GM21390 (cell line): Measurements from ENCODE around the gene MAMSTR.
"Not testable (repeated sequence)": the region's sequence is repeated elsewhere in the genome, so short reads cannot be mapped to it uniquely, and the experiment has no call there.

Experiments
- ATAC-seq: cut with Tn5 transposase; IDR thresholded peaks from one replicate; pipeline ENCODE4 v1.9.1; 2021; ENCODE audit not compliant: unreplicated experiment

The MAMSTR gene

DNA sequence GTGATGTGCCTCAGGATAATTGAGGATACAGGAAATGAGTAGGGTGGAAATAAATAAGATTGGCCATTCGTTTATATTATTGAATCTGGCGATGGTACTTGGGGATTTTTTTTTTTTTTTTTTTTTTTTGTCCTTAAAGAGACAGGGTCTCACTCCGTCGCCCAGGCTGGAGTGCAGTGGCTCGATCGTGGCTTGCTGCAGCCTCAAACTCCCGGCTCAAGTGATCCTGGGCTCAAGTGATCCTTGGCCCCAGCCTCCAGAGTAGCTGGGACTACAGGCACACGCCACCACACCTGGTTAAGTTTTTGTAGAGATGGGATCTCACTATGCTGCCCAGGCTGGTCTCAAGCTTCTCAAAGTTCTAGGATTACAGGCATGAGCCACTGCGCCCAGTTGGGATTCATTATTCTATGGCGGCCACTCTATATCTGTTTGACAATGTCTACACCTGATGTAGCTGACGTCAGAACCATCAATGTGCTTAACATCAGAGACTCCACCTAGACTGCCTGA, 2.7 kb upstream of the MAMSTR start:
- no peak for ATAC-seq

DNA sequence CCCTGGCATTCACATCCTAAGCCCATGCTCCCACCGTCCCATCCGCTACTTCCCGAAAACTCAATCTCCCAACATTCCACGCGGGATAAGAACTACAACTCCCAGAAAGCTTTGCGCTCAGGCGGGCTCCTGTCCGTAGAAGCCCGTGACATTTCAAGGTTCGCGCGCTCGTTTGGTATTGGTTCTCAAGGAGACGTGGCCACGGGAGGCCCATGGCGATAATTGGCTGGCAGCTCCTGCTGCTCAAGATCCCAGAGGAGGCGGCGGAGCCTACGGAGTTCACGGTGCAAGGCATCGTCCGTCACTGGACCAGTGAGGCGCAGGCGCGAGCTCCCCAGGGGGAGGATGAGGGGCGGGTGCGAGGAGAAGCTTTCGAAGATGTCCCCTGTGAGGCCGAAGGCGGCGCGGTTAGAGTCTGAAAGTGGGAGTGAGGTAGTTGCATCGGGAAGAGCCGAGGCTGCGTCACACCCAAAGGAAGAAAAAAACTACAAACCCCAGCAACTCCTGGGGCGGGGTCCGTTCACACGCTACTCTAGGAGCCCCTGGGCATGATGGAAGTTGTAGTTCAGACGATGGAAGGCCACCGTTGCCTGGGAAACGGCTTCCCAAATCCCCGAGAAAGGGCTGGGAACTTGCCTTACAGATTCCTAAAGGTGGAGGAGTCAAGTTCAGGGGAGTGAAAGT, 1.2 kb upstream of the MAMSTR start:
- ATAC-seq: peak; percentile 73

DNA sequence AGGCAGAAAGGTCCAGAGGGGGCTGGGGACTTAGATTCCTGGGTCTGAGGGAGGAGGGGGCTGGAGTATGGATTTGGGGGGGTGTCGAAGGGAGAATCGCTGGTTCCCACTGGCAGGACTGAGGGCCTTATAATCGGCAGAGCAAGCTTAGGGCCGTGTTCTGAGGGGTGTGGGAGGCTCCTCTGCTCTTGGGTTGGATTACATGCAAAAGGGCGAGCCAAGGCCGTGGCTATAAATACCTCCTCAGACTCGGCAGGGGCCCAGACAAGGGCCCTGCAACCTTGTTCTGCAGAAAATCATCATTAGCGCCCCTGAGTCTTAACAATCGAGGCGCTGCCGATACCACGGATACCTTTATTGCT, 707 bp upstream of the MAMSTR start:
- peak; percentile 3 for ATAC-seq

DNA sequence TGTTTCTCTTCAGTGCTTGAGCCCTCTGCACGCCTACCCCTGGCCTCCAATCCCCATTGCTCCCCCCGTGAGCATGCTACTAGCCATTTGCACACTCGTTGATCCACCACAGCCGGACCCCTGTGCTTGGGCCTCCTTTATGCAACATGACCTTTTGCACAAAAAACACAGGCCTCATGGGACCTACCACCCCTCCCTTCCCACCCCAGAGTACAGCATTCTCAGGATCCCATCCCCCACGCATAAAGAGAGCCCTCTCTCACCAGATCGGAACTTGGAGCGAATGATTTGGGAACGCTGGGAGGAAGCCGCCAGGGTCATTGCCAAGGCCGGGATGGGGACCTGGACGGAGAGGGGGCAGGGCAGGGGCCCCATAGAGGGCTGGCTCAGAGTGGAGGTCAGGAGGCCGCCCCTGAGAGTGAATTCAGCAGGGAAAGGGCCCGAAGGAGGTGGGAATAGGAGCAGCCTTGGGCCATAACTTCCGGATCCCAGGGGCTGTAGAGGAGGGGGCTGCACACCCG, 754 bp downstream of the MAMSTR start:
- ATAC-seq: no peak

DNA sequence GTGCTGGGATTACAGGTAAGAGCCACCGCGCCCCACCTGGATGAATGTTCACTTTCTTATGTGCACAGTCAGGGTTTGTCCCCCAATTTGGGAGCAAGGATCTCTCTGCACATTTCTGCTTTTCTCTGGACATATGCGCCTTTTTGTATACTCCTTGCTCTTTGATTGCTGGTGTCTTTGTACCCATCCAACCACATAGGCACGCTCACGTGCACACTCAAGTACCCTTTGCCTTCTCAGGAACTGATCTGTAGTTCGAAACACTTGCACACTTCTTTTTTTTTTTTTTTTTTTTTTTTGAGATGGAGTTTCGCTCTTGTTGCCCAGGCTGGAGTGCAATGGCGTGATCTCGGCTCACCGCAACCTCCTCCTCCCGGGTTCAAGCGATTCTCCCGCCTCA, 1.4 kb downstream of the MAMSTR start:
- ATAC-seq: not testable (repeated sequence)

DNA sequence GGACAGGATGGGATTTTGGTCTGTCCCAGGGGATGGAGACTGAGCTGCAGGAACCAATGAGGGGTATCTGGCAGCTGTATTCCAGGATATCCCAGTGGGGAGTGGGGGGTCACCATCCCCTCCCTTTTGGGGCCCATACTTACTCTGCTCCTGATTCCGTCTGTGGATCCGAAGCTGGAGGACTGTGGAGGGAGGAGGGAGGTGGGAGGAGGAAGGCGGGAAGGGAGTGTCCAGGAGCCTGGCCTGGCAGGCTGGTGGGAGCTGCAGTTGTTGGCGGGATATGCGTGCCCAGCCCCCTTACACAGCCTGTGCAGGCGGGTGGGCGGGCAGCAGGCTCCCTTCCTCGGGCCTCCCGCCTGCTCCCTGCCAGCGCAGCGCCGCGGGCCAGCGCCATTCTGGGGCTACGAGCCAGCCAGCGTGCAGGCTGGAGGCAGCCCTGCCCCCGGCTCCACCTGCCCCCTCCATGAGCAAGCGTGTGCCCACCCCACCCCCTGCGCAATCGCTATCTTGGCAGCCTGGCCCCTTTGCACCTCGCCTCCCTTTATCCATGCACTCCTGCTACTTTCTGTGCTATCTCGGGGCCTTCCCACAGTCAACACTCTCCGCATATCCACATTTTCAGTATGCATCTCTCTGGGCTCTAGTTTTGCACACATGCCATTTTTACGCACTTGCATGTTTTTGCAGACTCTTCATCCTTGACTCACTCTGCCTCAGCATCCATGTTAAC, 2.8 kb downstream of the MAMSTR start:
- no peak for ATAC-seq

DNA sequence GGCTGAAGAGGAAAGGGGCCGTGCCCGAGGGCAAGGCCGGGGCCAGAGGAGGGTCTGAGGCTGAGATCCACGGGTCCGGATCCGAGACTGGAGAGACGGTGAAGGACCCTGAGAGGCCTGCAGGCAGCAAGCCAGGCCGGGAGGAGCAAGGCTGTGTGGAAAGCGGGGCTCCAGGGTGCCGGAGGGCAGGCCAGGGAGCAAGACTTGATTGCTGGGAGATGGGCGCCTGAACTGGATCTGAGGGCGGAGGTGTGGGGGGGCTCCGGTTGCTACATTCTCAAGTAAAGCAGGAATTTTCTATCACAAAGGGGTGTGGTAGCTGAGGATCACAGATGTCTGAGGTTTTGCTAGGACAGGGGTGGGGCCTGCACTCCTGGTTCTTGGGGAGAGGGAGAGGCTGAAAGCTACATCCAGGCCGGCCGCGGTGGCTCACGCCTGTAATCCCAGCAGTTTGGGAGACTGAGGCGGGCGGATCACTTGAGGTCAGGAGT, 3.8 kb downstream of the MAMSTR start:
- ATAC-seq: no peak

DNA sequence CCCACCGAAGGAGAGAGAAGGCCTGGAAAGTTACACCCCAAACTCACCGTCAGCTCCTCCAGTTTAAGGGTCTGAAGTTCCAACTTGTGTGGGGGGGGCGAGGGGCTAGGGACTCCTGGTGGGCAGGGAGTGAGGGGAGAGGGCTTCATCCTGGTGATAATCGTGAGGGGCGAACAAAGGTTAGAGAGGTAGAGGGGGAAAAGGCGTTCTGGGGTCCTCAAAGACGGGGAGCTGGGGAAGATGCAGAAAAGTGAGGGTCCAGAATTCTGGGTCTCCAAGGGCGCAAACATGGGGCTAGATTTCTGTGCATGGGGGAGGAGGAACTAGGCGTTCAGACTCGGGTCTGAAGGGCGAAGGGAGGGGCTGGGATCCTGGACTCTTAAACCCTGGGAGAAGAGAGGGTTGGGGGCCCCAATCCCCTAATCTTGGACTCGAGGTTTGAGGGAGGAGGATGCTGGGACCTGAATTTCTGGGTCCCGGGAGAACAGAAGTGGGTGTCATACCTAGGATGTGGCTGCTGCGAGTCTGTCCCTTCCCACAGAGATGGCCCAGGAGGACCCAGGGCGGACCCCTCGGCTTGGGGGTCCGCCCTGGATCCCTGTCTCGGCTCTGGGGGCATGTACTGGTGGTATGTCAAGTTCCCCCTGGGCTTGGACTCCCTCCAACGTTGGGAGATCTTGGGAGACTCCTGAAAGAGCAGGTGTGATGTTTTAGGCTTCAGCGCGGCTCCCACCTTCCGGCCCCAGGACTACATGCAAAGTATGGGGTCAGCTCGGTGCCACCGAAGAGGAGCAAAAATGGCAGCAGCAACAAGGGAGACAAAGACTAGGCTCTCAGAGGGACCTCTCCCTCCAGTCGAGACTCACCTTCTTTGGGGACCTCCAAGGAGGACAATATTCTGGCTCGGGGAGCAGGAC, 4.5 kb downstream of the MAMSTR start:
- ATAC-seq: no peak

DNA sequence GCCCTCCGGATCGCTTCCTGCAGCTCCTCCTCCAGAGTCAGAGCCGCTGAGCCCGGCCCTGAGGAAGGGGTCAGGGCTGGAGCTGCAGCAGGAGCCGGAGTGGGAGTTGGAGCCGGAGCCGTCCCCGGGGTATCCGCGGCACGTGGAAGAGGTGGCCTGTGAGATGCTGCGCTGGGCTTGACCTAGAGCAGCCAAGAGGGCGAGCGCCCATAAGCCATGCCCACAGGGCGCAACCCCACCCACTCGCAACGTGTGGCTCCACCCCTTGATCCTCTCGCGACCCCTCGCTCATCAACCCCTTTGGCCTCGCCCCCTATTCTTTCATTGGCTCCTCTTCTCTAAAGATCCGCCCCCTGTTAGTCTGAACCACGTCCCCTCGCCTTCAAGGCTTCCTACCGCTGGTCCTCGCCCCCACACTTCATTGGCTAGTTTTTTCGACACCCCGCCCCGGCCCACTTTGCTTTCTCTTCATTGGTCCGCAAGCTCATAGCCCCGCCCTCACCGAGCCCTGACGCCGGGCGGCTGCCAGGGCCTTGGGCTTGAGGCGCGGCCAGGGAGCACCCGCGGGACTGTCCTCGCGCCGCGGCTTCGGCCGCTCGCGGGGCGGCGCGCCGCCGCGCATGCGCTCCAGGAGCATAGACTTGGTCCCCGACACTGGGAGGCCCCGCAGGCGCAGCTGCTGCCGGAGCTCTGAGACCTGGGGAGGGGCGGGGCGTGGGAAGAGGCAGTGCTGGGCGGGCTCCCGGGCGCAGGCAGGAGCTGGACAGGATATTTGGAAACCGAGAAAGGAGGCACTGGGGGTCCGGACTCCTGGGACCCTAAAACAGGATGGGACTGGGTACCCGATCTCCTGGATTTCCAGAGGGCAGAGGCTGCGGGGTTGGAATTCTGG, 5.4 kb downstream of the MAMSTR start:
- ATAC-seq: peak; percentile 83

DNA sequence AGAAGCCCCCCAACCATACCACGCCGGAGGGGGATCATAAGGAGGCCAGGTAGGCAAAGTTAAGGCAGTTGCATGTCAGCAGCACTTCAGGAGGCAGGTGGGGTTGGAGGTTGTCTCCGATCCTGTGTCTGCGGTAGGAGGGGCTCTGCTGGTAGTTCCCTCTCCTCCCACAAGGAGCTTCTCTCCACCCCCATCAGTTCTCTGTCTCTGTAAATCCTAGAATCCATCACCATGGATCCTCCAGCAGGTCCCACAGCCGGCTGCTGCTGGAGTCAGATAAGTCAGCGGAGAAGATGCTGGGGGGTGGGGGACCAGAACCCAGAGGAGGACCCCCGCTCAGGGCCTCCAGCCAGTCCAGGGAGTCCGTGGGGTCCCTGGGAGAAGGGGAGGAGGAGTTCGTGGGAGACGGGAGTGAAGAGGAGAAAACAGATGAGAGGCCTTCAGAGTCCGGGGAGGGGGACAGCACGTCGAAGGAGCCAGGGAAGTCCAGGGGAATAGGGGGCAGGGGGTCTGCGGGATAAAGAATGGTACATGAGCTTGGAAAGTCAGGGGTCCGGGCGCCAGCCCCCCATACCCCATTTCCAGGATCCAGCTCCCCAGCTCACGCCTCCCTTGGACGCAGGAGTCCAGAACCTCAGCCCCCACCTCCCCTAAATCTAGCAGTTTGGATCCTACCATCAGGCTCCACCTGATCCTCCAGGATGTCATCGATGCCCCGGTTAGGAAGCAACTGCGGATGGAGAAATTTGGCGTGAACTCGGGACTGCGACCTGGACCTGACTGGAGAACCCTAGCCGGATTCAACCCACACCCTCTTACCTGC, 6.3 kb downstream of the MAMSTR start:
- no peak for ATAC-seq

DNA sequence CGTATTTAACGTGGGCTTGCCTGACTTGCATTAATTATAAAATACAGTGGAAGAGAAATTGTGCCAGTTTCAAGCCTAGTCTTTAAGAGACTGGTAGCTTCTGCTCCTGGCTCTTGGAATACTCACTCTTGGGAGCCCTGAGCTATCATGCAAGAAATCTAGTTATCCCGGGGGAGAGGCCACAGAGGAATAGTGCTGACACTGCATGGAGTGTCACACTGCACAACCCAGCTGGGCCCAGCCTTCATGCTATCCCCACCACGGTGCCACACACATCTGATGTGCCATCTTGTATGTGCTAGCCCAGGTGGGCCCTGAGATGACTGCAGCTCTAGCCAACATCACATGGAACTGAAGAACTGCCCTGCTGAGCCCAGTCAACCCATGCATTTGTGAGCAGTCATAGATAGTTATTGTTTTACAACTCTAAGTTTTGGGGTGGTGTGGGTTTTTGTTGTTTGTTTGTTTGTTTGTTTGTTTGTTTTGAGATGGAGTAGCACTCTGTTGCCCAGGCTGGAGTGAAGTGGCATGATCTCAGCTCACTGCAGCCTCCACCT, 8.3 kb downstream of the MAMSTR start:
- ATAC-seq: no peak

DNA sequence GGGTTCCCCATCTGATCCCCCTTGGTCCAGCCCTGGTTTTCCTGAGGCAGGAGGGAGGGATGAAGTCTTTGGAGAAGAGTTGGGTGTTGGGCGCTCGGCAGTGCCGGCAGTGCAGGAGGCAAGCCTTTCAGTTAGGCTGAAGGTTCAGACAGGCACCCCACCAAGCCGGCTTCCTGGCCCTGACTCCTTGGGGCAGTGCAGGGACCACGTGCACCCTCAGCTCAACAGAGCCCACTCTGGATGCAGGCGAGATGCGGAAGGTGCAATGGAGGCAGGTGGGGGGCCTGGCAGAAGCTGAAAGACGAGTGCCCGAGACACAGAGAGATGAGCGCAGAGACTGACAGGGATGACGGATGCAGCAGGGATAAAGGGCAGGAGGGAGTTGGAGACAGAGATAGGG, 11.1 kb downstream of the MAMSTR start:
- ATAC-seq: no peak

DNA sequence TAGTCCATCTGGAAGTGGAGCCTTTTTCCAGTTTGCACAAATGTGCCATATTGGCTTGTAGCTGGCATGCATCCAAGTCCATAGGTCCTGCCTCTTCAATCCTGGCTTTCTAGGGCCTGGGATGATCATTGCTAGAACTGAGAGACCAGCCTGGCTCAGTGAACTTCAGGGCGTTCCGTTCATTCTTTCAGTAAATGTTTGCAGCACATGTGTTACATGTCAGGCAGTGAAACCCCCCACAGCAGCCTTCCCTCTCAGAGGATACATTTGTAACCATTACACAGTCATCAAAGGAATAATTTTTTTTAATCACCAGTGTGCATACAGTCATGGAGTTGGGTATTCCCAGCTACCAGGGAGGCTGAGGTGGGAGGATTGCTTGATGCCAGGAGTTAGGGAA, 14.1 kb downstream of the MAMSTR start:
- ATAC-seq: no peak

DNA sequence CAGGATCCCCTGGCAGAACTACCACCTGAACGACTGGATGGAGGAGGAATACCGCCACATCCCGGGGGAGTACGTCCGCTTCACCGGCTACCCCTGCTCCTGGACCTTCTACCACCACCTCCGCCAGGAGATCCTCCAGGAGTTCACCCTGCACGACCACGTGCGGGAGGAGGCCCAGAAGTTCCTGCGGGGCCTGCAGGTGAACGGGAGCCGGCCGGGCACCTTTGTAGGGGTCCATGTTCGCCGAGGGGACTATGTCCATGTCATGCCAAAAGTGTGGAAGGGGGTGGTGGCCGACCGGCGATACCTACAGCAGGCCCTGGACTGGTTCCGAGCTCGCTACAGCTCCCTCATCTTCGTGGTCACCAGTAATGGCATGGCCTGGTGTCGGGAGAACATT, 16.2 kb downstream of the MAMSTR start:
- ATAC-seq: no peak

DNA sequence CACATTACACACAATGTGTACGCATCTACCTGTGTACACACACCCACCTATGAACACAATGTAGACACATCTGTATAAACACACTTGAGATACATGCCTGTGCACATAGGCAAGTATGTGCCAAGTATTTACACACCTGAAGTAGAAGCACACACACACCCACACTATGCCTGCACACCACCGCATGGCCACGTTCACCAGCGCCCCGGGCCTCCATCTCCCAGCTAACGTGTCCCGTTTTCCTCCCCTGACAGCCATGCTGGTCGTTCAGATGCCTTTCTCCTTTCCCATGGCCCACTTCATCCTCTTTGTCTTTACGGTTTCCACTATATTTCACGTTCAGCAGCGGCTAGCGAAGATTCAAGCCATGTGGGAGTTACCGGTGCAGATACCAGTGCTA, 16.8 kb downstream of the MAMSTR start:
- ATAC-seq: no peak

DNA sequence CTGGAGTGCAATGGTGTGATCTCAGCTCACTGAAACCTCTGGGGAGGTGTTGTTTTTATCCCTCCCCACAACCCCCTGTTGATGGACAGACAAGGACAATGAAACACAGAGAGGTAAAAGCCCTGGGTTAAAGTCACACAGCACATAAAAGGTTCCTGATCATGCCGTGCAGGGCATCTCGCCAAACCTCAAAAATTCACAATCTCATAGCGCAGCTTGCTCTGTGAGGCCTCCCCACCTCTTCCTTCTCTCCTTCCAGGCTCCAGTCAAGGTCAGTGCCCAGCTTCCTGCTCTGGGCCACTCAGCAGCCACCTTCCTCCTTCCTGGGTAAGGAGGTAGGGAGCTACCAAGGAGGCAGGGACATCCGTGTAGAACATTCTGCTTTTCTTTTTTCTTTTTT, 21.5 kb downstream of the MAMSTR start:
- no peak for ATAC-seq

DNA sequence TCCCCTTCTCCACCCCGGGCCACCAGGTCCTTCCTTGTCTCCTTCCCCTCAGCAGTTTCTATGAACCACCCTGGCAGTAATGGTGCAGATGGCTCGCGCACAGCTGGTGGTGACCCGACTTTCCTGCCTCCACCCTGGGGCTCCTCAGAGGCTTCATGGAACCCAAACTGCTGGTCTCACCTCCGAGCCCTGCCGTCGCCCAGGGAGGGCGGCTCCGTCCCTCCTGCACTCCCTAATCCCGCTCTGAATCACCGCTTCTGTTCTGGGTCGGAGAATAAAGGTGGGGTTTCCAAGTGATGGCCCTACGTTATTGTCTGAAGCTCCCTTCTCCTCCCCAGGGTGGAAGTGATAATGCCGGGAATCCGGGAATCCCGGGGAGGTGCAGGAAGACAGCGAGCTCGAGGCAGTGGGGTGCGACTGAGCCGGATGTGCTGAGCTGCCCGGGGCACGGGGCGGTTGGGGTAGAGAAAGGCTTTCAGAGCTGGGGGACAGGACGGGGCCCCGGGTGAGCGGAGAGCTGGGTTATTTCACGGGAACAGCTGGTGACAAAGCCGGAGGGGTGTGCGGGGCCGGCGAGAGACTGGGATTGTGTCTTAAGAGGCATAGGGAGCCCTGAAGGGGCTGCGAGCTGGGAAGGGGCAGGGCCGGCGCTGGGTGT, 23.0 kb downstream of the MAMSTR start:
- ATAC-seq: no peak

DNA sequence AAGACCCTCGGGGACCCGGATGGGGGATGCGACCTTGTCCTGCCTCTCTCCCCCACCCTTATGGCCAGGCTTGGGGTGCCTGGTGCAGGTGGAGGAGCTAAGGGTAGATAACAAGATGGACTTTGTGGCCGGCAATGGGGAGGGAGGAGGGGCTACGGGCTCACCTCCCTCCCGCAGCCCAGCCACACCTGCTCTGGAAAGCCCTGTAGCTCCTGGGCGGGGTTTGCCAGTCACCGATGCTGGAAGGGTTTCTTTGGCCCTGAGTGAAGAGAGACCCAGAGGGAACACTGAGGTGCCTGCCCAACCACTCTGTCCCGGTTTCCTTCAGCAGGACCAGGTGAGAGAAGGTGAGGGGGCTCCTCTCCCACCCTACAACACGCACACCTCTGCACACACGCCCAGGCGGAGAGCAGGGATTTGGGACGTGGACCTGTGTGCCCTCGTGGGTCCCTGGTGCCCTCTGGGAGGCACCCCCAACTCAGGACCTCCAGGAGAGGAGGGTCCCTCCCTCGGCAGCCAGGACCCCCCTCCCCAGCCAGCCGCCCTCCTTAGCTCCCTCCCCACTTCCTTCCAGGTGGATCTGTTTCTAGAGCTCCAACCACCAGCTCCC, 23.7 kb downstream of the MAMSTR start, which contains the start of gene FUT2:
FUT2 (plus strand) TSS at position 229 of the 610 bp plus-strand sequence. CDS start 6,986 bp downstream, outside the sequence.
- no peak for ATAC-seq
